Peyer's patch (tissue), 4 donors: Measurements from ENCODE around the gene SYNPO. TPM values are rescaled to one million over a fixed set of nuclear protein-coding genes. Genes with fewer than 3 reads are reported as not detected.

Experiments used
- DNase-seq, 3 donors: peaks; one replicate each; pipeline ENCODE4 v3.0.0-alpha.2; 2017 to 2019
- H3K27ac ChIP-seq, 4 donors: fragments of 200-600 bp; sonication (generic); one replicate each; pipeline ENCODE4 v1.5.1; 2016 to 2019
- H3K27me3 ChIP-seq, 2 donors: fragments of 200-600 bp; sonication (generic); one replicate each; pipeline ENCODE4 v1.5.1; 2019
- H3K36me3 ChIP-seq, 3 donors: fragments of 200-600 bp; sonication (generic); one replicate each; pipeline ENCODE4 v1.5.1; 2016 to 2019
- H3K4me1 ChIP-seq, 4 donors: fragments of 200-600 bp; sonication (generic); one replicate each; pipeline ENCODE4 v1.5.1; 2016 to 2019
- H3K4me3 ChIP-seq, 4 donors: fragments of 200-600 bp; sonication (generic); 1 replicate in 3 of 4; 2 replicates in 1 of 4; pipeline ENCODE4 v1.5.1; 2016 to 2019; ENCODE audit warnings: mild to moderate bottlenecking in 1 of 4
- H3K9me3 ChIP-seq, 4 donors: fragments of 200-600 bp; sonication (generic); one replicate each; pipeline ENCODE4 v1.5.1; 2016 to 2019; ENCODE audit warnings: mild to moderate bottlenecking in 1 of 4
- CTCF ChIP-seq, 6 experiments: fragments of 450-650 bp in 4 of 6; fragments of 200-600 bp in 2 of 6; sonication (generic) in 1 of 6; IDR thresholded peaks; one replicate each; pipeline ENCODE4 v1.5.1; 2017 to 2019; ENCODE audit warnings: antibody characterized with exemption in 6 of 6, mild to moderate bottlenecking in 3 of 6, moderate library complexity in 1 of 6
- POLR2A ChIP-seq, 2 donors: fragments of 450-650 bp; IDR thresholded peaks; one replicate each; pipeline ENCODE4 v1.5.1; 2017; ENCODE audit warnings: antibody characterized with exemption in 2 of 2, mild to moderate bottlenecking in 2 of 2, moderate library complexity in 2 of 2
- total RNA-seq, 4 donors: library from RNA; depleted of rRNA; stranded (reverse); fragments of >200 nt; gene quantifications; one replicate each; pipeline ENCODE4 v1.1.0, GENCODE V29; 2016

SYNPO gene
- total RNA-seq, 4 donors from 2014 or later = 28.1 to 93.3 (median 75.8) TPM

GRCh38 chr5:150644514-150644913, 4.1 kb downstream of the SYNPO start:
- no peaks in the 10 kb centered on the region for H3K27me3 ChIP-seq
- H3K4me1 ChIP-seq = peaks cover 0 to 49% (median 0%) of the 10 kb centered on the region in 4 donors
- H3K36me3 ChIP-seq = peaks cover 0 to 18% (median 0%) of the 10 kb centered on the region in 3 donors
- TF ChIP-seq CTCF (IDR thresholded peaks at IDR 0.05) = no peak
- TF ChIP-seq POLR2A (IDR thresholded peaks at IDR 0.05) = no peak
- no peaks in the 10 kb centered on the region for H3K9me3 ChIP-seq
- peak in 1 of 3 donors; percentile 22 for DNase-seq
- H3K4me3 ChIP-seq = no peak overlapping the region
- peak overlapping the region in 3 of 4 donors; percentile 50 to 83 (median 51) for H3K27ac ChIP-seq

- peak in 2 of 3 donors; percentile 29 to 37 for DNase-seq
Observed at GRCh38 chr5:150645070-150645700, 4.7 kb downstream of the SYNPO start.

GRCh38 chr5:150647275-150648251, 7.1 kb downstream of the SYNPO start:
- Histone ChIP-seq H3K4me3 (no peak overlapping the region), H3K9me3 (no peaks in the 10 kb centered on the region), H3K27me3 (no peaks in the 10 kb centered on the region), H3K27ac (peak overlapping the region in 2 of 4 donors; percentile 28 to 53), H3K36me3 (peaks cover 0 to 43% (median 0%) of the 10 kb centered on the region in 3 donors), H3K4me1 (peaks cover 0 to 37% (median 0%) of the 10 kb centered on the region in 4 donors)
- DNase-seq = peak in 1 of 3 donors; percentile 53
- TF ChIP-seq POLR2A (IDR thresholded peaks at IDR 0.05) = no peak
- TF ChIP-seq CTCF (IDR thresholded peaks at IDR 0.05) = no peak

More at GRCh38 chr5:150645070-150645700, 4.7 kb downstream of the SYNPO start:
- Histone ChIP-seq H3K9me3 (no peaks in the 10 kb centered on the region), H3K27me3 (no peaks in the 10 kb centered on the region), H3K27ac (peak overlapping the region in 3 of 4 donors; percentile 50 to 83 (median 51)), H3K4me1 (peaks cover 0 to 42% (median 0%) of the 10 kb centered on the region in 4 donors), H3K36me3 (peaks cover 0 to 25% (median 0%) of the 10 kb centered on the region in 3 donors), H3K4me3 (no peak overlapping the region)
- no peak for TF ChIP-seq POLR2A (IDR thresholded peaks at IDR 0.05)
- TF ChIP-seq CTCF (IDR thresholded peaks at IDR 0.05) = no peak

GRCh38 chr5:150648294-150649107, 8.0 kb downstream of the SYNPO start:
- H3K9me3 ChIP-seq = no peaks in the 10 kb centered on the region
- no peaks in the 10 kb centered on the region for H3K27me3 ChIP-seq
- peaks cover 0 to 27% (median 0%) of the 10 kb centered on the region in 4 donors for H3K4me1 ChIP-seq
- H3K36me3 ChIP-seq = peaks cover 0 to 46% (median 0%) of the 10 kb centered on the region in 3 donors
- H3K4me3 ChIP-seq = no peak overlapping the region
- TF ChIP-seq CTCF (IDR thresholded peaks at IDR 0.05) = no peak
- no peak for TF ChIP-seq POLR2A (IDR thresholded peaks at IDR 0.05)
- peak in 1 of 3 donors; percentile 38 for DNase-seq
- H3K27ac ChIP-seq = peak overlapping the region in 1 of 4 donors; percentile 53
